HEK293T (cell line): ENCODE data around the gene KDM5A.
"Not testable (repeated sequence)": the region's sequence is repeated elsewhere in the genome, so short reads cannot be mapped to it uniquely, and the experiment has no call there.

Experiments used
- CTCF ChIA-PET: fragments of 350-600 bp; formaldehyde crosslinking; extraction: SDS; loops from one replicate; lab custom pipeline; 2021; ENCODE audit warnings: antibody characterized with exemption, inconsistent platforms; lab: Yijun Ruan, JAX
- POLR2A ChIA-PET: fragments of 350-600 bp; formaldehyde crosslinking; extraction: SDS; loops from one replicate; lab custom pipeline; 2020; ENCODE audit warnings: antibody characterized with exemption, inconsistent platforms; lab: Yijun Ruan, JAX
- DNase-seq: peaks from one replicate; pipeline ENCODE4 v3.0.0; 2012; ENCODE audit warnings: mixed read lengths; ENCODE audit errors: extremely low spot score
- ARNT ChIP-seq: fragments of 450-650 bp; IDR thresholded peaks from 2 replicates; pipeline ENCODE4 v1.6.1; 2017; ENCODE audit warnings: mild to moderate bottlenecking
- BHLHE40 ChIP-seq: fragments of 450-650 bp; IDR thresholded peaks from 2 replicates; pipeline ENCODE4 v1.6.1; 2016; ENCODE audit warnings: mild to moderate bottlenecking, moderate library complexity, borderline replicate concordance
- CTBP1 ChIP-seq: fragments of 450-650 bp; IDR thresholded peaks from 2 replicates; pipeline ENCODE4 v1.6.1; 2016; ENCODE audit warnings: borderline replicate concordance
- ELF4 ChIP-seq: fragments of 450-650 bp; IDR thresholded peaks from 2 replicates; pipeline ENCODE4 v1.6.1; 2017; ENCODE audit warnings: antibody characterized with exemption
- FOXA1 ChIP-seq: fragments of 450-650 bp; IDR thresholded peaks from 2 replicates; pipeline ENCODE4 v1.6.1; 2016; ENCODE audit warnings: mild to moderate bottlenecking
- FOXK2 ChIP-seq: fragments of 450-650 bp; IDR thresholded peaks from 2 replicates; pipeline ENCODE4 v1.6.1; 2016; ENCODE audit warnings: mild to moderate bottlenecking
- FOXM1 ChIP-seq: fragments of 450-650 bp; IDR thresholded peaks from 2 replicates; pipeline ENCODE4 v1.6.1; 2017; ENCODE audit warnings: mild to moderate bottlenecking, borderline replicate concordance
- HDGF ChIP-seq: fragments of 450-650 bp; IDR thresholded peaks from 2 replicates; pipeline ENCODE4 v1.6.1; 2017; ENCODE audit warnings: antibody characterized with exemption, borderline replicate concordance
- L3MBTL2 ChIP-seq: fragments of 450-650 bp; conservative IDR thresholded peaks from 2 replicates; pipeline ENCODE4 v1.6.1; 2016; ENCODE audit warnings: mild to moderate bottlenecking
- LEF1 ChIP-seq: fragments of 450-650 bp; IDR thresholded peaks from 2 replicates; pipeline ENCODE4 v1.6.1; 2017; ENCODE audit warnings: mild to moderate bottlenecking, borderline replicate concordance
- NFRKB ChIP-seq: fragments of 450-650 bp; IDR thresholded peaks from 2 replicates; pipeline ENCODE4 v1.6.1; 2016; ENCODE audit warnings: mild to moderate bottlenecking, moderate library complexity
- PKNOX1 ChIP-seq: fragments of 450-650 bp; IDR thresholded peaks from 2 replicates; pipeline ENCODE4 v1.6.1; 2016
- SP1 ChIP-seq: fragments of 450-650 bp; IDR thresholded peaks from 2 replicates; pipeline ENCODE4 v1.6.1; 2017
- SUZ12 ChIP-seq: fragments of 450-650 bp; IDR thresholded peaks from 2 replicates; pipeline ENCODE4 v1.6.1; 2016; ENCODE audit warnings: mild to moderate bottlenecking
- TARDBP ChIP-seq: fragments of 450-650 bp; IDR thresholded peaks from 2 replicates; pipeline ENCODE4 v1.6.1; 2016
- ZNF384 ChIP-seq: fragments of 450-650 bp; IDR thresholded peaks from 2 replicates; pipeline ENCODE4 v1.6.1; 2016

The KDM5A gene

GRCh38 chr12:389142-390096, at the start of gene KDM5A:
Gene KDM5A (minus strand): TSS chr12:389320. CDS start chr12:389091, 229 bp downstream.
- no peak for TF ChIP-seq FOXA1
- no peak for TF ChIP-seq SP1
- TF ChIP-seq ARNT = no peak
- TF ChIP-seq HDGF = no peak
- no peak for TF ChIP-seq BHLHE40
- peak; percentile 57; the same call in 1 of the 2 replicates for TF ChIP-seq NFRKB
- TF ChIP-seq CTBP1 = no peak; the same call in 1 of the 2 replicates
- TF ChIP-seq L3MBTL2 = peak; percentile 95
- TF ChIP-seq TARDBP = peak; percentile 54; the same call in 1 of the 2 replicates
- TF ChIP-seq ELF4 = peak; percentile 79
- ChIA-PET POLR2A (interaction anchor here (0.6 to 3.4 kb wide), 8 partner anchors 10 to 167 kb away, joined by 3 to 42 read pairs (median 4); partner anchors contain the start of gene CCDC77), CTCF (interaction anchor here (0.6 to 1.0 kb wide), 2 partner anchors 11 to 53 kb away, joined by 3 read pairs; no protein-coding TSS in a partner anchor)
- peak; percentile 90 for DNase-seq

- DNase-seq, POLR2A ChIA-PET, CTCF ChIA-PET: not testable (repeated sequence)
These were observed 46.6 kb upstream of the KDM5A start for GRCh38 chr12:435737-436136.

- TF ChIP-seq CTBP1 (no peak), FOXM1 (no peak), L3MBTL2 (no peak), PKNOX1 (no peak), BHLHE40 (no peak), TARDBP (no peak), HDGF (no peak), SUZ12 (no peak), LEF1 (no peak), ZNF384 (no peak), ELF4 (no peak), ARNT (no peak), SP1 (no peak)
- CTCF ChIA-PET = no interaction called here
- no peak for DNase-seq
- POLR2A ChIA-PET = no interaction called here
These were observed 33.4 kb upstream of the KDM5A start for GRCh38 chr12:422526-422925.

GRCh38 chr12:418432-418831, 29.3 kb upstream of the KDM5A start:
- TF ChIP-seq HDGF = no peak
- no peak for TF ChIP-seq ZNF384
- TF ChIP-seq CTBP1 = no peak
- no peak for TF ChIP-seq NFRKB
- TF ChIP-seq ELF4 = no peak
- no peak for TF ChIP-seq FOXA1
- no peak for TF ChIP-seq SUZ12
- TF ChIP-seq FOXK2 = no peak
- TF ChIP-seq SP1 = no peak
- TF ChIP-seq FOXM1 = no peak
- TF ChIP-seq ARNT = no peak
- no peak for TF ChIP-seq L3MBTL2
- no peak for TF ChIP-seq PKNOX1
- TF ChIP-seq TARDBP = no peak
- TF ChIP-seq LEF1 = no peak
- DNase-seq = no peak
- ChIA-PET POLR2A (interaction anchor here (1.2 kb wide), 1 partner anchor 30 kb away, joined by 6 read pairs; the partner anchor contains the start of gene KDM5A), CTCF (no interaction called here)

DNA sequence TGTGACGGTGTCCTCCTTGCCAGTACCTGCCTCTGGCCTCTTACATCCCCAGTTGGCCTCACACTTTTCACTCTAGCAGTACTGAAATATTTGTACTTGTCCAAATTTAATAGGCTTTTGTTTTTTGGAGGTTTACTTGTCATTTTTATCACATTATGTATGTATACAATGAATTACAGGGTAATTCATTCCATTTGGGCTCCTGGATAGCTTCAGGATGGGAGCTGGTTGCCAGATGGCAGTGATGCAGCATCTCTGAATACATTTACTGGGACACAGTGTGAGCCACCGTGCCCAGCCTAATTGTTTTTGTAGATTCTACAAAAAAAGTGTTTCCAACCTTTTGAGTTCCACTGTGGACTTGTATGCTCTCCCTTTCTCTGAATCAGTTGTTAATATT, 25.7 kb upstream of the KDM5A start:
- TF ChIP-seq SP1 (no peak), LEF1 (no peak), ZNF384 (no peak), L3MBTL2 (no peak), HDGF (no peak), FOXM1 (no peak), BHLHE40 (no peak), CTBP1 (no peak), FOXK2 (no peak)
- CTCF ChIA-PET = no interaction called here
- POLR2A ChIA-PET = no interaction called here
- DNase-seq = no peak

- CTCF ChIA-PET = no interaction called here
- peak; percentile 16 for DNase-seq
- TF ChIP-seq NFRKB = no peak
- TF ChIP-seq ZNF384 = 0 out of 2 replicates have a peak, but pooled peaks have one; percentile 10
These were observed 12.9 kb upstream of the KDM5A start for GRCh38 chr12:402029-402389.

More at GRCh38 chr12:402029-402389, 12.9 kb upstream of the KDM5A start:
- POLR2A ChIA-PET = interaction anchor here (0.7 to 3.6 kb wide), 7 partner anchors 13 to 134 kb away, joined by 3 to 42 read pairs (median 3); partner anchors contain the start of gene KDM5A
